Glutamatergic neuron (in vitro differentiated cells): ENCODE data around the gene TOMM40. TPM values are rescaled to one million over a fixed set of nuclear protein-coding genes. Genes with fewer than 3 reads are reported as not detected.

Experiments used
- DNase-seq: peaks from one replicate; pipeline ENCODE4 v3.0.0; 2022
- H3K27ac Mint-ChIP-seq: one replicate; pipeline ENCODE4 v1.8.0; 2020; ENCODE audit warnings: mild to moderate bottlenecking, mixed read lengths, inconsistent platforms; ENCODE audit not compliant: unreplicated experiment
- H3K27me3 Mint-ChIP-seq: one replicate; pipeline ENCODE4 v1.8.0; 2020; ENCODE audit warnings: mild to moderate bottlenecking, moderate library complexity, mixed read lengths, inconsistent platforms; ENCODE audit not compliant: unreplicated experiment
- H3K36me3 Mint-ChIP-seq: one replicate; pipeline ENCODE4 v1.8.0; 2020; ENCODE audit warnings: mild to moderate bottlenecking, mixed read lengths, inconsistent platforms; ENCODE audit not compliant: unreplicated experiment
- H3K4me1 Mint-ChIP-seq: one replicate; pipeline ENCODE4 v1.8.0; 2020; ENCODE audit warnings: mild to moderate bottlenecking, low read depth, mixed read lengths, inconsistent platforms; ENCODE audit not compliant: unreplicated experiment
- H3K4me3 Mint-ChIP-seq: one replicate; pipeline ENCODE4 v1.8.0; 2020; ENCODE audit warnings: mild to moderate bottlenecking, mixed read lengths, inconsistent platforms; ENCODE audit not compliant: unreplicated experiment
- H3K9me3 Mint-ChIP-seq: one replicate; pipeline ENCODE4 v1.8.0; 2020; ENCODE audit warnings: mild to moderate bottlenecking, moderate library complexity, mixed read lengths, inconsistent platforms; ENCODE audit not compliant: unreplicated experiment
- total RNA-seq: library from RNA; stranded (reverse); fragmentation: NEBNext Ultra II Directional; extraction: Animal tissue kit (Norgen Biotek cat#: 25700); gene quantifications from one replicate; pipeline ENCODE4 v1.2.1, GENCODE V29; 2021; ENCODE audit not compliant: unreplicated experiment
- TF ChIP-seq, protein P1 (sequence below): fragments of 200-600 bp; sonication (generic); IDR thresholded peaks from one replicate; pipeline ENCODE4 v1.5.0; 2021; ENCODE audit not compliant: partially characterized antibody, unreplicated experiment

The TOMM40 gene
- total RNA-seq, 1 donor from 2014 or later, result 57.8 TPM

DNA sequence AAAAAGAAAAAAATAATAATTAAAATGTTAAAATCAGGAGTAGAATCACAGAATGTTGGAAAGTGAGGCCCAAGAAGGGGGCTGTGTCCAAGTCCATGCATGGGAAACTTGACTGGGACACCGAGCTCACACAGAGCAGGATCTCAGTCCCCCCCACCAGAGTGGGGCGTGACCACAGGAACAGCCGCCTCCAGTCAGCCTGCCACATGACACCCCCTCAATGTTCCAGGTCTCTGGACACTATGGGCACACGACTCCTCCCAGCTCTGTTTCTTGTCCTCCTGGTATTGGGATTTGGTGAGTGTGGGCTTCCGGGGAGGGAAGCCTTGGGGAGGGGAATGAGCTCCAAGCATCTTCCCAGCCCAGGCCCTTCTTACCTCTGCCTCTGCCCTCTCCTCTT, 57.2 kb downstream of the TOMM40 start:
- Mint-ChIP-seq H3K4me3 (no peak overlapping the region), H3K27ac (no peak overlapping the region)
- TF ChIP-seq, protein P1, sequence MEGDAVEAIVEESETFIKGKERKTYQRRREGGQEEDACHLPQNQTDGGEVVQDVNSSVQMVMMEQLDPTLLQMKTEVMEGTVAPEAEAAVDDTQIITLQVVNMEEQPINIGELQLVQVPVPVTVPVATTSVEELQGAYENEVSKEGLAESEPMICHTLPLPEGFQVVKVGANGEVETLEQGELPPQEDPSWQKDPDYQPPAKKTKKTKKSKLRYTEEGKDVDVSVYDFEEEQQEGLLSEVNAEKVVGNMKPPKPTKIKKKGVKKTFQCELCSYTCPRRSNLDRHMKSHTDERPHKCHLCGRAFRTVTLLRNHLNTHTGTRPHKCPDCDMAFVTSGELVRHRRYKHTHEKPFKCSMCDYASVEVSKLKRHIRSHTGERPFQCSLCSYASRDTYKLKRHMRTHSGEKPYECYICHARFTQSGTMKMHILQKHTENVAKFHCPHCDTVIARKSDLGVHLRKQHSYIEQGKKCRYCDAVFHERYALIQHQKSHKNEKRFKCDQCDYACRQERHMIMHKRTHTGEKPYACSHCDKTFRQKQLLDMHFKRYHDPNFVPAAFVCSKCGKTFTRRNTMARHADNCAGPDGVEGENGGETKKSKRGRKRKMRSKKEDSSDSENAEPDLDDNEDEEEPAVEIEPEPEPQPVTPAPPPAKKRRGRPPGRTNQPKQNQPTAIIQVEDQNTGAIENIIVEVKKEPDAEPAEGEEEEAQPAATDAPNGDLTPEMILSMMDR, result no peak

DNA sequence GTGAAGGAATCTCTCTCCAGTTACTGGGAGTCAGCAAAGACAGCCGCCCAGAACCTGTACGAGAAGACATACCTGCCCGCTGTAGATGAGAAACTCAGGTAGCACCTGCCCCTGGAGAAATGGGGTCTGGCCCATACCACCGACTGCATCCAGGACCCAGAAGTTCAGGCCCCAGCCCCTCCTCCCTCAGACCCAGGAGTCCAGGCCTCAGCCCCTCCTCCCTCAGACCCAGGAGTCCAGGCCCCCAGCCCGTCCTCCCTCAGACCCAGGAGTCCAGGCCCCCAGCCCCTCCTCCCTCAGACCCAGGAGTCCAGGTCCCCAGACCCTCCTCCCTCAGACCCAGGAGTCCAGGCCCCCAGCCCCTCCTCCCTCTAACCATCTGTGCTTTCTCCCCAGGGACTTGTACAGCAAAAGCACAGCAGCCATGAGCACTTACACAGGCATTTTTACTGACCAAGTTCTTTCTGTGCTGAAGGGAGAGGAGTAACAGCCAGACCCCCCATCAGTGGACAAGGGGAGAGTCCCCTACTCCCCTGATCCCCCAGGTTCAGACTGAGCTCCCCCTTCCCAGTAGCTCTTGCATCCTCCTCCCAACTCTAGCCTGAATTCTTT, 57.8 kb downstream of the TOMM40 start:
- TF ChIP-seq, protein P1, result no peak
- H3K9me3 Mint-ChIP-seq, result peaks cover 2% of the 10 kb centered on the region
- H3K4me3 Mint-ChIP-seq, result no peak overlapping the region
- peak overlapping the region; percentile 88 for H3K27ac Mint-ChIP-seq
- peaks cover 16% of the 10 kb centered on the region for H3K4me1 Mint-ChIP-seq
- peaks cover 2% of the 10 kb centered on the region for H3K27me3 Mint-ChIP-seq
- H3K36me3 Mint-ChIP-seq, result no peaks in the 10 kb centered on the region
- no peak for DNase-seq

More for the DNA sequence above, 57.2 kb downstream of the TOMM40 start:
- Mint-ChIP-seq H3K9me3 (no peaks in the 10 kb centered on the region), H3K27me3 (peaks cover 2% of the 10 kb centered on the region), H3K36me3 (no peaks in the 10 kb centered on the region), H3K4me1 (peaks cover 17% of the 10 kb centered on the region)
- DNase-seq, result no peak

DNA sequence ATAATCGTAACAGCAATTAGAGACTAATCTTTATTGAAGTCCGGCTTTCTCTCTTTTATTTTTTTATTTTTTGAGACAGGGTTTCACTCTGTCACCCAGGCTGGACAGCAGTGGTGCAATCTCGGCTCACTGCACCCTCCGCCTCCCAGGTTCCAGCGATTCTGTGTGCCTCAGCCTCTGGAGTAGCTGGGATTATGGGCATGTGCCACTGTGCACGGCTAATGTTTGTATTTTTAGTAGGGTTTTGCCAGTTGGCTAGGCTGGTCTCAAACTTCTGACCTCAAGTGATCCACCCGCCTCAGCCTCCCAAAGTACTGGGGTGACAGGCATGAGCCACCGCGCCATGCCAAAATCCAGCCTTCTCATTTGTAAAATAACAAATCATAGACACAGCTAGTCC, 58.5 kb downstream of the TOMM40 start:
- Mint-ChIP-seq H3K27me3 (peaks cover 2% of the 10 kb centered on the region), H3K4me3 (no peak overlapping the region), H3K27ac (peak overlapping the region; percentile 88), H3K4me1 (peaks cover 15% of the 10 kb centered on the region), H3K36me3 (no peaks in the 10 kb centered on the region), H3K9me3 (peaks cover 3% of the 10 kb centered on the region)
- no peak for DNase-seq
- TF ChIP-seq, protein P1, result no peak

DNA sequence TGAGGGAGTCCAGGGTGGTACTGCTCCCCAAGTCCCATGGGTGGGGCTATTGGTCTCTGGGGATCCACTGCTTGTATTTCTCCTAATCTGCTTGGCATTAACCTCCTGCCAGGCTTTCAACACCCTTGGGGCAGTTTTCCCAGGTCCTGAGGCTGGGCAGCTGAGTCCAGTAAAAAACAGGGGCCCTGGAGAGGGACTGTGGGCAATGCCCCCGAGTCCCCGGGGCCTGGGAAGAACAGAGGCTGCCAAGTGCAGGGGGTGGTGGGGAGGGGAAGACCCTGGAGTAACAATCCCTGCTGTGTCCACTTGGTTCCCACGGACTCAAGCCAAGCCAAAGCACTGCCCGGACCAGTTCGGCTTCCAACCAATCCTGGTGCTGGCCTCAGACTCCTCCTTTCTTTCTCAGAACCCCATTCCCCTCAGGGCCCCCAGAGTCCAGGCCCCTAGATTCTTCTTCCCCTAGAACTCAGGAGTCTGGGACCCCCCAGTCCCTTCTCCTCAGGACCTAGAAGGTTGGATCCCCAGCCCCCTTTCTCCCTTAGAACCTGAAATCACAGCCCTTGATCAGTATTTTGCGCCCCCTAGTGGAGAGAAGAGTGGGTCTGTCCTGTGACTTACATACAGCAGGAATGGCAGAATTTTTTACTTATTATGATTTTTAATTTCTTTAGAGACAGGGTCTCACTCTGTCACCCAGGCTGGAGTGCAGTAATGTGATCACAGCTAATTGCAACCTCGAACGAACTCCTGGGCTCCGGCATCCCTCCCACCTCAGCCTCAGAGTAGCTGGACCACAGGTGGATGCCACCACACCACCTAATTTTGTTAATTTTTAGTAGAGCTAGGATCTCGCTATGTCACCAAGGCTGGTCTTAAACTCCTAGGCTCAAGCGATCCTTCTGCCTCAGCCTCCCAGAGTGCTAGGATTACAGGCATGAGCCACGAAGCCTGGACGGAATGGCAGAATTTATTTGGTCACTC, 60.4 kb downstream of the TOMM40 start:
- peaks cover 22% of the 10 kb centered on the region for H3K4me1 Mint-ChIP-seq
- peaks cover 9% of the 10 kb centered on the region for H3K27me3 Mint-ChIP-seq
- DNase-seq, result peak; percentile 45
- H3K27ac Mint-ChIP-seq, result no peak overlapping the region
- TF ChIP-seq, protein P1, result peak; percentile 96
- no peak overlapping the region for H3K4me3 Mint-ChIP-seq
- H3K36me3 Mint-ChIP-seq, result no peaks in the 10 kb centered on the region
- H3K9me3 Mint-ChIP-seq, result peaks cover 4% of the 10 kb centered on the region

Other genes starting within 250 kb of the TOMM40 start
- 14.8 TPM for gene PVR, start 247.3 kb upstream of the TOMM40 start, total RNA-seq
- 1.5 TPM for gene CEACAM19, start 219.8 kb upstream of the TOMM40 start, total RNA-seq
- not detected for gene CEACAM16, start 192.1 kb upstream of the TOMM40 start, total RNA-seq
- gene BCL3, start 142.5 kb upstream of the TOMM40 start, total RNA-seq, result 2.4 TPM
- not detected for gene CBLC, start 113.4 kb upstream of the TOMM40 start, total RNA-seq
- 47.1 TPM for gene BCAM, start 82.2 kb upstream of the TOMM40 start, total RNA-seq
- 108 TPM for gene NECTIN2, start 45.0 kb upstream of the TOMM40 start, total RNA-seq
- 65.9 TPM for gene APOE, start 14.5 kb downstream of the TOMM40 start, total RNA-seq
- 8.3 TPM for gene APOC1, start 23.4 kb downstream of the TOMM40 start, total RNA-seq
- not detected for gene APOC4, start 51.0 kb downstream of the TOMM40 start, total RNA-seq
- not detected for gene APOC2, start 54.8 kb downstream of the TOMM40 start, total RNA-seq
- 102 TPM for gene CLPTM1, start 64.1 kb downstream of the TOMM40 start, total RNA-seq
- gene RELB, start 110.2 kb downstream of the TOMM40 start, total RNA-seq, result 1.2 TPM
- 127 TPM for gene CLASRP, start 147.8 kb downstream of the TOMM40 start, total RNA-seq
- 6.3 TPM for gene ZNF296, start 185.2 kb downstream of the TOMM40 start, total RNA-seq
- gene GEMIN7, start 188.0 kb downstream of the TOMM40 start, total RNA-seq, result 49.1 TPM
- 49.5 TPM for gene PPP1R37, start 201.9 kb downstream of the TOMM40 start, total RNA-seq